BE2C (cell line): Measurements from ENCODE around the gene SLF2.
"Not testable (repeated sequence)": the region's sequence is repeated elsewhere in the genome, so short reads cannot be mapped to it uniquely, and the experiment has no call there.

ENCODE experiments used
- DNase-seq: peaks from one replicate; pipeline ENCODE4 v3.0.0-alpha.2; 2020
- H3K27me3 ChIP-seq: fragments of 250-450 bp; sonication (Bioruptor Pico); 2 replicates; pipeline ENCODE4 v1.5.1; 2020; ENCODE audit warnings: mild to moderate bottlenecking
- H3K36me3 ChIP-seq: fragments of 250-450 bp; sonication (Bioruptor Pico); 2 replicates; pipeline ENCODE4 v1.5.1; 2020; ENCODE audit warnings: mild to moderate bottlenecking
- H3K4me1 ChIP-seq: fragments of 250-450 bp; sonication (Bioruptor Pico); 2 replicates; pipeline ENCODE4 v1.5.1; 2020
- H3K4me3 ChIP-seq: 2 replicates; pipeline ENCODE4 v1.5.1; 2011; ENCODE audit warnings: low read depth, low read length
- H3K9me3 ChIP-seq: fragments of 250-450 bp; sonication (Bioruptor Pico); 2 replicates; pipeline ENCODE4 v1.5.1; 2020
- TF ChIP-seq, protein P1 (sequence below): IDR thresholded peaks from 2 replicates; pipeline ENCODE4 v1.5.1; 2012; ENCODE audit warnings: mild to moderate bottlenecking, low read depth, low read length

The SLF2 gene

DNA sequence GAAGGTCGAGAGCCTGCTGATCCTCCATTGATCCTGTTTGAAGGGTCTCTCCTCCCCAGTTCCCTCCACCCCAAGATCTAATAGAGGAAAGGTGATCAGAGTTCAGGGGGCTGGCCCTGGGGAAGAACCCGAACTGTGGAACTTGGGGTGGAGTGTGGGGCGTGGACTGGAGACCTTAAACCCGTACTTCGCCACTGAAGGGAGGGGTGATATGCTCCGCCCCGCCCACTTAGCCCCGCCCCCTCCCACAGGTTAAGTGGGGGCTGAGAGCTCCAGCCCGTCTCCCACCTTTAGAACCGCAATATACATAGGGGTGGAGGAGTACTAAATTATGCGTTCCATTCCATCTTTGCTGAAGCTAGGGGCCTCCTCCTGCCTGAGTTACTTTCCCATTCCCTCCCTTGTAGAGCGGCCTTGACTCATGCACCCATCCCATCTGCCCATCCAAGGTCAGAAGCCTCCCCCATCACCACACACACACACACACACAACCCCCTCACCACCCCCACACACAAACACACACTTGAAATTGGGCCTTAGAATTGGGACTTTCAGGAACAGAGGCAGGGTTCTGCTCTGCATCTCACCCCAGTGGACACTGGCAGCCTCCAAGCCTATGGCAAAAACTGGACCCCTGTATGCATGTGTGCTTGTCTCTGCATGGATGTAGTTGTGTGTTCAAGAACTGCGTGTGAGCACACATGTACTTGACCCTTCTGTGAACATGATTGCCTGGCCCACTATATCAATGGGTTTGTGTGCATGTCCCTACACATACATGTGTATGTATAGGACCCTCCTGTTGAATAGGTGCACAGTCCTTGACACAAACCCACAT, 57.5 kb downstream of the SLF2 start:
- Histone ChIP-seq H3K4me1 (no peaks in the 10 kb centered on the region), H3K4me3 (peak overlapping the region; percentile 68), H3K27me3 (no peaks in the 10 kb centered on the region), H3K9me3 (no peaks in the 10 kb centered on the region), H3K36me3 (no peaks in the 10 kb centered on the region)
- DNase-seq = no peak
- TF ChIP-seq, protein P1, sequence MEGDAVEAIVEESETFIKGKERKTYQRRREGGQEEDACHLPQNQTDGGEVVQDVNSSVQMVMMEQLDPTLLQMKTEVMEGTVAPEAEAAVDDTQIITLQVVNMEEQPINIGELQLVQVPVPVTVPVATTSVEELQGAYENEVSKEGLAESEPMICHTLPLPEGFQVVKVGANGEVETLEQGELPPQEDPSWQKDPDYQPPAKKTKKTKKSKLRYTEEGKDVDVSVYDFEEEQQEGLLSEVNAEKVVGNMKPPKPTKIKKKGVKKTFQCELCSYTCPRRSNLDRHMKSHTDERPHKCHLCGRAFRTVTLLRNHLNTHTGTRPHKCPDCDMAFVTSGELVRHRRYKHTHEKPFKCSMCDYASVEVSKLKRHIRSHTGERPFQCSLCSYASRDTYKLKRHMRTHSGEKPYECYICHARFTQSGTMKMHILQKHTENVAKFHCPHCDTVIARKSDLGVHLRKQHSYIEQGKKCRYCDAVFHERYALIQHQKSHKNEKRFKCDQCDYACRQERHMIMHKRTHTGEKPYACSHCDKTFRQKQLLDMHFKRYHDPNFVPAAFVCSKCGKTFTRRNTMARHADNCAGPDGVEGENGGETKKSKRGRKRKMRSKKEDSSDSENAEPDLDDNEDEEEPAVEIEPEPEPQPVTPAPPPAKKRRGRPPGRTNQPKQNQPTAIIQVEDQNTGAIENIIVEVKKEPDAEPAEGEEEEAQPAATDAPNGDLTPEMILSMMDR = no peak

DNA sequence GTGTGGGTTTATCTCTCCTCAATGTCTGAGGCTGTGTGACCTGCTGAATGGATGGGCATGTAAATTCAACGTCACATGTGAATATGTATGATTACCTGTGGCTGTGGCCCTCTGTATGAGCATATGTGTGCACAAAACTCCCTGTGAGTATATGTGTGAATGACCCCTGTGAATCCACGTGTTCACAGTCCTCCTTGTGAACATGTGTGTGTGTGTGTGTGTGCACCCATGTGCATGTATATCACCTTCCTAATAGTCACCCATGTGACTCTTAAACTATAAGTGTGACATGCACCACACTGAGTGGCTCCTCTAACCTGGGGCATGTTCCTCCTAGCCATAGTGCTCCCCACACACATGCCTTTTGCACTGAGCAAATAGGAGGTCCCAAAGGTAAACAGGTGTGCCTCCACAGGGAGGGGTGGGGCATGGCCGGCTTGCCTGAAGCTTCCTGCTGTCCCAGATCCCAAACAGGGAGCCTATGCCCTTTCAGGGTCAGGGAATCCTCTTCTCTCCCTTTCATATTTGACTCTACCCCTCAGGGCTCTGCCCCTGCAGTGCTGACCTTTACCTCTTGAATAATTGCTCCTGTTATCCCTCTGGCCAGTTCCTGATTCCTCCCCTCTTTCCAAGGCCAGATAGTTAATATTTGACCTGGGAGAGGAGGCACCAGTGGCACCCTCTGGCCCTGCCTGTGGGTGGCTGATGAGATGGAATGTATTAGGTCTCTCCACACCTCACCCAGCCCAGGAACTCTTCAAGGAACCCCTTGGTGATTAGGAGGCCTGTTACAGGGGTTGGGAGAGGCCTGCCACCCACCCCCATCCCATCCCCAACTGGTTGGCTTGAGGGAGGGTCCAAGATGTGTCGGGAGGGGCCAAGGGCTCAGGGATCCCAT, 58.4 kb downstream of the SLF2 start:
- Histone ChIP-seq H3K4me1 (no peaks in the 10 kb centered on the region), H3K9me3 (no peaks in the 10 kb centered on the region), H3K27me3 (no peaks in the 10 kb centered on the region), H3K36me3 (no peaks in the 10 kb centered on the region), H3K4me3 (no peak overlapping the region)
- DNase-seq = no peak
- TF ChIP-seq, protein P1 = no peak

DNA sequence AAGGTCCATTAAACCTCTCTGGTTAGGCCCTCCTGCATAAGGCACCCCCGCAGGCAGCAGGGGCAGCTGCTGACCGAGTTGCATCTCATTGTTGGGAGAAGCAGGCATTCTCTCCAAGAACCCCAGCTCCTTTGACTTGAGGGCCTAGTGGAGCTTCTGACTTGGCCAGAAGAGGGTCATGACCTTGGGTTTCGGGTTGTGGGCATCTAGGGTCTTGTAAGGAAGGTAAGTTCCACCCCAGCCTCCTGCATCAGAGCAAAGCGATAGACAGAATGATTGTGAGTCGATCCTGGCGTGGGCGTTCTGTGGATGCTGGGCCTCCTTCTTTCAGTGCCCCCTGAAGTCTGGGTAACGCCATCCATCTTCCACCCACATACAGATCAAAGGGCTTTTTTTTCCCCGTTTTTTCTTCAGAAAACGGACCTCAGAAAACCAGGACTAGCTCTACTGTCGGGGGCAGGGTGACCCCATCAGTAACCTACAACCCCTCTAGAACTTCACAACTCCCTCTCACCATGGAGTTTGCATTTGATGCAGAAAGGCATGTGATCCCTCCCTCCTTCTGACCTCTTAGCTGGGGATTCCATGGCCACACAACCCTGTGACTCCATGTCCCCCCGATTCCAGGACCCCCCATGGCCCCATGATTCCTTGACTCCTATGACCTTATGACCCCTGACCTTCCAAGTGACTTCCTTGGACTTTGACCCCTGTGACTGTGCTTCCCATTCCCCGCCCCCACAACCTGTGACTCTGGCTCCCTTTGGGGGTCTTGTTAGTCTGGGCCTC, 59.5 kb downstream of the SLF2 start:
- H3K27me3 ChIP-seq = no peaks in the 10 kb centered on the region
- H3K4me3 ChIP-seq = no peak overlapping the region
- TF ChIP-seq, protein P1 = no peak
- no peaks in the 10 kb centered on the region for H3K4me1 ChIP-seq
- no peaks in the 10 kb centered on the region for H3K9me3 ChIP-seq
- DNase-seq = no peak
- H3K36me3 ChIP-seq = no peaks in the 10 kb centered on the region

DNA sequence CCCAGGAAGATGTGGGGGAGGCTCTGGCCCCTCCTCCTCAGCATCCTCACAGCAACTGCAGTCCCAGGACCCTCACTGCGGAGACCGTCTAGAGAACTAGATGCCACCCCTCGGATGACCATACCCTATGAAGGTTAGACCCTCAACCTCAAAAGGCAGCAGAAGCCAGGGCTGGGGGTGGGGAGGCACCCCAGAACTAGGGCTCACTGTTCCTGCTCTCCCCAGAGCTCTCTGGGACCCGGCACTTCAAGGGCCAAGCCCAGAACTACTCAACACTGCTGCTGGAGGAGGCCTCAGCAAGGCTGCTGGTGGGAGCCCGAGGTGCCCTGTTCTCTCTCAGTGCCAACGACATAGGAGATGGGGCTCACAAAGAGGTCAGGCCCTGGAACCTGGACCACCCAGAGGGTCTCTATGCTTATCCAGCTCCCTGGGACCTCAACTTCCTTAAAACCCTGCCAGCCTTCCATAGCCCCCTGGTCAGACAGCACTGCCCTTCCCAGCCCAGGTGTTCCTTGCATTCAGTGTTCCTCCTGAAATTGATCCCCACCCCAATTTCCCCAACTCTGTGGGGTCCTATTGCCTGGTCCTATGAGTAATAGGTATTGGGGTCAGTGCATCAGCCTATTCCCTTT, 60.3 kb downstream of the SLF2 start:
- Histone ChIP-seq H3K4me3 (no peak overlapping the region), H3K27me3 (no peaks in the 10 kb centered on the region), H3K9me3 (no peaks in the 10 kb centered on the region), H3K4me1 (no peaks in the 10 kb centered on the region), H3K36me3 (no peaks in the 10 kb centered on the region)
- DNase-seq = no peak
- TF ChIP-seq, protein P1 = no peak

DNA sequence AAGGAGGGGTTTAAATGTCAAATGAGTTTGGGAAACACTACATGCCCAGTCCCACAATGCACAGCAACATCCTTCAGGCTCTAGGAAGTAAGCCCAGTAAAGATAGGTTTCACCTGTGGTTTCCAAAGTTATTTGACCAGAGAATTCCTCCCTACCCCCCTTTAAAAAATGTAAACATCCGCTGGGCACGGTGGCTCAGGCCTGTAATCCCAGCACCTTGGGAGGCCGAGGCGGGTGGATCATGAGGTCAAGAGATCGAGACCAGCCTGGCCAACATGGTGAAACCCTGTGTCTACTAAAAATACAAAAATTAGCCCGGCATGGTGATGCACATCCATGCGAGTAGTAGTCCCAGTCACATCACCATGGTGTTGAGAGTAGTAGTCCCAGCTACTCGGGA, 62.6 kb downstream of the SLF2 start:
- not testable (repeated sequence) for DNase-seq, H3K4me1 ChIP-seq, H3K27me3 ChIP-seq, H3K9me3 ChIP-seq, H3K36me3 ChIP-seq, H3K4me3 ChIP-seq

DNA sequence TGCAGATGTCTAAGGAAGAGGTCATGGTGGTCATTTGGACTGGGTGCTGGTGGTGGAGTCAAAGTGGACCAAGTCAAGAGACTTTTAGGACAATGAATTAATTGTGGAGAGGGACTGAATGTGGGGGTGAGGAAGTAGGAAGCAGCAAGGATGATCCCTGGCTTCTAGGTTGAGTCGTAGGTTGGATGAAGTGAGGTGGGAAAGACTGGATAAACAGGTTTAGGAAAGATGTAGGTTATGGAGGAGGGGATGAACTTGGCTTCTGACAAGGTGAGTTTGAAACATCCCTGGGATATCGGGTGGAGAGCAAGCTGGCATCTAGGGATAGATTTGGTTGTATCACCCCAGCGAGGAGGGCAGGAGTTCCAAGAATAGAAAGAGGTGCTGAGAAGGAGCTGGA, 64.1 kb downstream of the SLF2 start:
- no peaks in the 10 kb centered on the region for H3K9me3 ChIP-seq
- H3K4me1 ChIP-seq = no peaks in the 10 kb centered on the region
- H3K36me3 ChIP-seq = 0 out of 2 replicates have a peak, but pooled peaks cover 3% of the 10 kb centered on the region
- H3K4me3 ChIP-seq = no peak overlapping the region
- TF ChIP-seq, protein P1 = no peak
- no peaks in the 10 kb centered on the region for H3K27me3 ChIP-seq
- DNase-seq = no peak
